Thyroid gland (tissue), 4 donors: Measurements from ENCODE around the gene SURF4.

Experiments
- CTCF ChIP-seq, 6 experiments: fragments of 200-600 bp in 3 of 6; fragments of 450-650 bp in 3 of 6; sonication (generic) in 3 of 6; IDR thresholded peaks; one replicate each; pipeline ENCODE4 v1.5.1; 2016 to 2019; ENCODE audit warnings: antibody characterized with exemption in 6 of 6, mild to moderate bottlenecking in 2 of 6, inconsistent platforms in 1 of 6, moderate library complexity in 1 of 6
- POLR2A ChIP-seq, 2 donors: fragments of 450-650 bp; IDR thresholded peaks; one replicate each; pipeline ENCODE4 v1.6.1; 2017; ENCODE audit warnings: antibody characterized with exemption in 2 of 2, mild to moderate bottlenecking in 2 of 2, moderate library complexity in 1 of 2

- TF ChIP-seq CTCF (IDR thresholded peaks at IDR 0.05) (no peak), POLR2A (IDR thresholded peaks at IDR 0.05) (no peak)
Measured at GRCh38 chr9:133366435-133366834, 9.4 kb downstream of the SURF4 start.
